NCI-H1092 (cell line): ENCODE results near the gene FSTL4.

Experiments used
- DNase-seq: peaks from one replicate; lab custom pipeline; 2025; lab: John Stamatoyannopoulos, UW

Gene FSTL4

GRCh38 chr5:133262690-133263089 is 349.7 kb downstream of the FSTL4 start:
- DNase-seq = no peak

- no peak for DNase-seq
These were observed 350.3 kb downstream of the FSTL4 start for GRCh38 chr5:133261993-133262392.

GRCh38 chr5:133260715-133261114 is 351.6 kb downstream of the FSTL4 start:
- DNase-seq = no peak

GRCh38 chr5:133259199-133259997 is 352.9 kb downstream of the FSTL4 start:
- no peak for DNase-seq

GRCh38 chr5:133257977-133258376 is 354.4 kb downstream of the FSTL4 start:
- no peak for DNase-seq

- no peak for DNase-seq
These were observed 356.1 kb downstream of the FSTL4 start for GRCh38 chr5:133256276-133256675.

GRCh38 chr5:133254803-133255202 is 357.5 kb downstream of the FSTL4 start:
- DNase-seq = no peak

GRCh38 chr5:133253671-133254070 is 358.7 kb downstream of the FSTL4 start:
- DNase-seq = no peak

- no peak for DNase-seq
These were observed 359.3 kb downstream of the FSTL4 start for GRCh38 chr5:133253070-133253469.

- DNase-seq = no peak
These were observed 360.2 kb downstream of the FSTL4 start for GRCh38 chr5:133252133-133252480.

- DNase-seq = no peak
These were observed 360.8 kb downstream of the FSTL4 start for GRCh38 chr5:133251296-133252132.

- no peak for DNase-seq
These were observed 361.8 kb downstream of the FSTL4 start for GRCh38 chr5:133250527-133250926.

- DNase-seq = no peak
These were observed 362.7 kb downstream of the FSTL4 start for GRCh38 chr5:133249593-133249992.

GRCh38 chr5:133247881-133248624 is 364.3 kb downstream of the FSTL4 start:
- no peak for DNase-seq

GRCh38 chr5:133247151-133247709 is 365.1 kb downstream of the FSTL4 start:
- no peak for DNase-seq

- DNase-seq = no peak
These were observed 365.8 kb downstream of the FSTL4 start for GRCh38 chr5:133246376-133247150.

- no peak for DNase-seq
These were observed 366.3 kb downstream of the FSTL4 start for GRCh38 chr5:133246053-133246370.

- DNase-seq = no peak
These were observed 366.9 kb downstream of the FSTL4 start for GRCh38 chr5:133245191-133246052.

- no peak for DNase-seq
These were observed 368.1 kb downstream of the FSTL4 start for GRCh38 chr5:133244242-133244641.

- DNase-seq = no peak
These were observed 369.1 kb downstream of the FSTL4 start for GRCh38 chr5:133243196-133243595.
